NCI-H2196 treated with DMSO at 0.1 percent for 48 hours (cell line): ENCODE results near the gene MBP.

Source experiments
- DNase-seq: peaks from one replicate; lab custom pipeline; 2025; ENCODE audit not compliant: unreplicated experiment; lab: John Stamatoyannopoulos, UW

Gene MBP

GRCh38 chr18:77013811-77014521 lies 118.6 kb downstream of the MBP start:
- no peak for DNase-seq

- DNase-seq, result no peak
These were observed 119.6 kb downstream of the MBP start for GRCh38 chr18:77012806-77013541.

- no peak for DNase-seq
These were observed 120.5 kb downstream of the MBP start for GRCh38 chr18:77012120-77012519.

GRCh38 chr18:77009675-77010074 lies 122.9 kb downstream of the MBP start:
- no peak for DNase-seq

- DNase-seq, result no peak
These were observed 123.8 kb downstream of the MBP start for GRCh38 chr18:77008576-77009315.

GRCh38 chr18:77008006-77008405 lies 124.6 kb downstream of the MBP start:
- no peak for DNase-seq

GRCh38 chr18:77007251-77007650 lies 125.3 kb downstream of the MBP start:
- no peak for DNase-seq

- no peak for DNase-seq
These were observed 126.0 kb downstream of the MBP start for GRCh38 chr18:77006305-77007175.

- no peak for DNase-seq
These were observed 126.9 kb downstream of the MBP start for GRCh38 chr18:77005651-77006195.

- no peak for DNase-seq
These were observed 127.8 kb downstream of the MBP start for GRCh38 chr18:77004555-77005380.

GRCh38 chr18:77003316-77003715 lies 129.3 kb downstream of the MBP start:
- DNase-seq, result no peak

- no peak for DNase-seq
These were observed 130.1 kb downstream of the MBP start for GRCh38 chr18:77002496-77002895.

- no peak for DNase-seq
These were observed 130.6 kb downstream of the MBP start for GRCh38 chr18:77001979-77002378.

GRCh38 chr18:77001041-77001440 lies 131.5 kb downstream of the MBP start:
- DNase-seq, result no peak

- DNase-seq, result no peak
These were observed 132.1 kb downstream of the MBP start for GRCh38 chr18:77000527-77000926.

GRCh38 chr18:76999077-76999476 lies 133.5 kb downstream of the MBP start:
- DNase-seq, result no peak

GRCh38 chr18:76997951-76998808 lies 134.4 kb downstream of the MBP start:
- DNase-seq, result no peak

- no peak for DNase-seq
These were observed 136.2 kb downstream of the MBP start for GRCh38 chr18:76996429-76996828.

- no peak for DNase-seq
These were observed 136.7 kb downstream of the MBP start for GRCh38 chr18:76995896-76996295.
